HCT116 (cell line): Measurements from ENCODE around the gene ACP4.

Experiments
- ATF3 ChIP-seq: IDR thresholded peaks from 2 replicates; pipeline ENCODE4 v1.6.1; 2012
- EZH2 ChIP-seq: fragments of 200-600 bp; sonication (generic); IDR thresholded peaks from 2 replicates; pipeline ENCODE4 v1.6.1; 2017; ENCODE audit warnings: antibody characterized with exemption, mixed run types
- EZH2phosphoT487 ChIP-seq: fragments of 200-600 bp; IDR thresholded peaks from 2 replicates; pipeline ENCODE4 v1.6.1; 2018; ENCODE audit warnings: antibody characterized with exemption, borderline replicate concordance
- POLR2A ChIP-seq: IDR thresholded peaks from 2 replicates; pipeline ENCODE4 v1.7.0; 2011; ENCODE audit warnings: borderline replicate concordance; ENCODE audit not compliant: insufficient read depth, insufficient read length; ENCODE audit errors: extremely low read depth
- POLR2AphosphoS5 ChIP-seq: IDR thresholded peaks from 2 replicates; pipeline ENCODE4 v1.6.1; 2011; ENCODE audit warnings: mild to moderate bottlenecking, low read depth, low read length, moderate library complexity
- RAD21 ChIP-seq: IDR thresholded peaks from 2 replicates; pipeline ENCODE4 v1.6.1; 2012; ENCODE audit warnings: low read depth, mild to moderate bottlenecking
- REST ChIP-seq: IDR thresholded peaks from 2 replicates; pipeline ENCODE4 v1.6.1; 2012; ENCODE audit warnings: low read depth
- SP1 ChIP-seq: IDR thresholded peaks from 2 replicates; pipeline ENCODE4 v1.6.1; 2012; ENCODE audit warnings: low read depth
- TCF7L2 ChIP-seq: IDR thresholded peaks from 2 replicates; pipeline ENCODE4 v1.7.0; 2011; ENCODE audit warnings: borderline replicate concordance, inconsistent platforms; ENCODE audit not compliant: insufficient read depth, insufficient read length; ENCODE audit errors: extremely low read depth
- YY1 ChIP-seq: IDR thresholded peaks from 2 replicates; pipeline ENCODE4 v1.6.1; 2011; ENCODE audit warnings: low read length, low read depth, moderate library complexity, mild to moderate bottlenecking; ENCODE audit not compliant: insufficient replicate concordance; ENCODE audit errors: extremely low read depth

GRCh38 chr19:50835103-50835784, 45.0 kb downstream of the ACP4 start:
- TF ChIP-seq POLR2AphosphoS5 (no peak), EZH2phosphoT487 (no peak), TCF7L2 (no peak), EZH2 (no peak), RAD21 (no peak), POLR2A (no peak), ATF3 (no peak), SP1 (no peak), REST (no peak), YY1 (no peak)
